HEK293 (cell line): ENCODE data around the gene UPK1A.

Experiments
- EGR2 ChIP-seq: fragments of 450-650 bp; formaldehyde crosslinking; IDR thresholded peaks from 2 replicates; pipeline ENCODE4 v1.5.1; 2016; ENCODE audit warnings: low read depth, missing biosample characterization, missing genetic modification characterization
- FEZF1 ChIP-seq: fragments of 450-650 bp; formaldehyde crosslinking; IDR thresholded peaks from 2 replicates; pipeline ENCODE4 v1.5.1; 2016; ENCODE audit warnings: missing biosample characterization, missing genetic modification characterization
- HOXC10 ChIP-seq: sonication (generic); formaldehyde crosslinking; IDR thresholded peaks from 2 replicates; pipeline ENCODE4 v1.8.1; 2023; ENCODE audit warnings: mild to moderate bottlenecking, missing genetic modification reagents
- KLF10 ChIP-seq: fragments of 450-650 bp; IDR thresholded peaks from 2 replicates; pipeline ENCODE4 v1.5.1; 2018; ENCODE audit warnings: missing biosample characterization, mild to moderate bottlenecking, missing genetic modification characterization
- KLF8 ChIP-seq: fragments of 450-650 bp; formaldehyde crosslinking; IDR thresholded peaks from 2 replicates; pipeline ENCODE4 v1.5.1; 2016; ENCODE audit warnings: missing biosample characterization, missing genetic modification characterization
- RBAK ChIP-seq: fragments of 450-650 bp; formaldehyde crosslinking; IDR thresholded peaks from 2 replicates; pipeline ENCODE4 v1.5.1; 2016; ENCODE audit warnings: missing biosample characterization, missing genetic modification characterization
- SALL2 ChIP-seq: fragments of 450-650 bp; formaldehyde crosslinking; IDR thresholded peaks from 2 replicates; pipeline ENCODE4 v1.5.0; 2017; ENCODE audit warnings: missing biosample characterization, mild to moderate bottlenecking, missing genetic modification characterization, borderline replicate concordance
- SCRT2 ChIP-seq: fragments of 450-650 bp; formaldehyde crosslinking; IDR thresholded peaks from 2 replicates; pipeline ENCODE4 v1.5.1; 2016; ENCODE audit warnings: missing biosample characterization, missing genetic modification characterization
- SP2 ChIP-seq: fragments of 450-650 bp; formaldehyde crosslinking; IDR thresholded peaks from 2 replicates; pipeline ENCODE4 v1.5.1; 2016; ENCODE audit warnings: missing biosample characterization, missing genetic modification characterization
- TCF7L2 ChIP-seq: IDR thresholded peaks from 2 replicates; pipeline ENCODE4 v1.6.1; 2011; ENCODE audit warnings: low read depth, mild to moderate bottlenecking, inconsistent platforms, low read length, moderate library complexity, borderline replicate concordance
- ZNF112 ChIP-seq: fragments of 450-650 bp; formaldehyde crosslinking; IDR thresholded peaks from 2 replicates; pipeline ENCODE4 v1.5.0; 2017; ENCODE audit warnings: missing biosample characterization, missing genetic modification characterization
- ZNF140 ChIP-seq: fragments of 450-650 bp; formaldehyde crosslinking; IDR thresholded peaks from 2 replicates; pipeline ENCODE4 v1.5.1; 2016; ENCODE audit warnings: missing biosample characterization, missing genetic modification characterization
- ZNF175 ChIP-seq: fragments of 450-650 bp; formaldehyde crosslinking; IDR thresholded peaks from 2 replicates; pipeline ENCODE4 v1.5.1; 2016; ENCODE audit warnings: missing biosample characterization, missing genetic modification characterization
- ZNF221 ChIP-seq: fragments of 450-650 bp; formaldehyde crosslinking; IDR thresholded peaks from 2 replicates; pipeline ENCODE4 v1.5.1; 2017; ENCODE audit warnings: missing biosample characterization, missing genetic modification characterization, borderline replicate concordance
- ZNF239 ChIP-seq: fragments of 450-650 bp; formaldehyde crosslinking; IDR thresholded peaks from 2 replicates; pipeline ENCODE4 v1.5.1; 2016; ENCODE audit warnings: missing biosample characterization, missing genetic modification characterization
- ZNF292 ChIP-seq: fragments of 450-650 bp; formaldehyde crosslinking; IDR thresholded peaks from 2 replicates; pipeline ENCODE4 v1.5.1; 2016; ENCODE audit warnings: low read depth, missing biosample characterization, missing genetic modification characterization, borderline replicate concordance
- ZNF324 ChIP-seq: fragments of 450-650 bp; formaldehyde crosslinking; IDR thresholded peaks from 2 replicates; pipeline ENCODE4 v1.5.1; 2016; ENCODE audit warnings: missing biosample characterization, missing genetic modification characterization
- ZNF335 ChIP-seq: fragments of 450-650 bp; formaldehyde crosslinking; conservative IDR thresholded peaks from 2 replicates; pipeline ENCODE4 v1.5.1; 2016; ENCODE audit warnings: missing biosample characterization, missing genetic modification characterization
- ZNF366 ChIP-seq: fragments of 450-650 bp; formaldehyde crosslinking; conservative IDR thresholded peaks from 2 replicates; pipeline ENCODE4 v1.5.1; 2016; ENCODE audit warnings: missing biosample characterization, missing genetic modification characterization
- ZNF585B ChIP-seq: fragments of 450-650 bp; formaldehyde crosslinking; IDR thresholded peaks from 2 replicates; pipeline ENCODE4 v1.5.1; 2016; ENCODE audit warnings: missing biosample characterization, missing genetic modification characterization
- ZNF600 ChIP-seq: fragments of 450-650 bp; formaldehyde crosslinking; IDR thresholded peaks from 2 replicates; pipeline ENCODE4 v1.5.1; 2016; ENCODE audit warnings: missing biosample characterization, missing genetic modification characterization
- ZNF623 ChIP-seq: fragments of 450-650 bp; formaldehyde crosslinking; IDR thresholded peaks from 2 replicates; pipeline ENCODE4 v1.5.1; 2016; ENCODE audit warnings: missing biosample characterization, missing genetic modification characterization
- ZNF660 ChIP-seq: fragments of 450-650 bp; IDR thresholded peaks from 2 replicates; pipeline ENCODE4 v1.5.1; 2018; ENCODE audit warnings: missing biosample characterization, mild to moderate bottlenecking, missing genetic modification characterization
- ZNF791 ChIP-seq: fragments of 450-650 bp; formaldehyde crosslinking; IDR thresholded peaks from 2 replicates; pipeline ENCODE4 v1.5.1; 2016; ENCODE audit warnings: missing biosample characterization, missing genetic modification characterization
- ZNF830 ChIP-seq: fragments of 450-650 bp; IDR thresholded peaks from 2 replicates; pipeline ENCODE4 v1.5.0; 2018; ENCODE audit warnings: missing biosample characterization, missing genetic modification characterization, low read depth, mild to moderate bottlenecking, moderate library complexity
- ZSCAN16 ChIP-seq: fragments of 450-650 bp; formaldehyde crosslinking; IDR thresholded peaks from 2 replicates; pipeline ENCODE4 v1.5.1; 2016; ENCODE audit warnings: missing biosample characterization, missing genetic modification characterization
- ZXDB ChIP-seq: fragments of 450-650 bp; formaldehyde crosslinking; IDR thresholded peaks from 2 replicates; pipeline ENCODE4 v1.5.1; 2016; ENCODE audit warnings: missing biosample characterization, missing genetic modification characterization
- TF ChIP-seq, protein P1 (sequence below): fragments of 450-650 bp; formaldehyde crosslinking; IDR thresholded peaks from 2 replicates; pipeline ENCODE4 v1.5.1; 2016; ENCODE audit warnings: missing biosample characterization, missing genetic modification characterization
- TF ChIP-seq, protein P2 (sequence below): fragments of 450-650 bp; formaldehyde crosslinking; IDR thresholded peaks from 2 replicates; pipeline ENCODE4 v1.5.1; 2016; ENCODE audit warnings: missing biosample characterization, missing genetic modification characterization
- TF ChIP-seq, protein P3 (sequence below): fragments of 450-650 bp; formaldehyde crosslinking; IDR thresholded peaks from 2 replicates; pipeline ENCODE4 v1.5.1; 2016; ENCODE audit warnings: missing biosample characterization, missing genetic modification characterization
- TF ChIP-seq, protein P4 (sequence below): fragments of 450-650 bp; formaldehyde crosslinking; IDR thresholded peaks from 2 replicates; pipeline ENCODE4 v1.5.1; 2016; ENCODE audit warnings: missing biosample characterization, missing genetic modification characterization, low read depth
- TF ChIP-seq, protein P5 (sequence below): fragments of 450-650 bp; IDR thresholded peaks from 2 replicates; pipeline ENCODE4 v1.5.1; 2018; ENCODE audit warnings: missing biosample characterization, missing genetic modification characterization

UPK1A gene

DNA sequence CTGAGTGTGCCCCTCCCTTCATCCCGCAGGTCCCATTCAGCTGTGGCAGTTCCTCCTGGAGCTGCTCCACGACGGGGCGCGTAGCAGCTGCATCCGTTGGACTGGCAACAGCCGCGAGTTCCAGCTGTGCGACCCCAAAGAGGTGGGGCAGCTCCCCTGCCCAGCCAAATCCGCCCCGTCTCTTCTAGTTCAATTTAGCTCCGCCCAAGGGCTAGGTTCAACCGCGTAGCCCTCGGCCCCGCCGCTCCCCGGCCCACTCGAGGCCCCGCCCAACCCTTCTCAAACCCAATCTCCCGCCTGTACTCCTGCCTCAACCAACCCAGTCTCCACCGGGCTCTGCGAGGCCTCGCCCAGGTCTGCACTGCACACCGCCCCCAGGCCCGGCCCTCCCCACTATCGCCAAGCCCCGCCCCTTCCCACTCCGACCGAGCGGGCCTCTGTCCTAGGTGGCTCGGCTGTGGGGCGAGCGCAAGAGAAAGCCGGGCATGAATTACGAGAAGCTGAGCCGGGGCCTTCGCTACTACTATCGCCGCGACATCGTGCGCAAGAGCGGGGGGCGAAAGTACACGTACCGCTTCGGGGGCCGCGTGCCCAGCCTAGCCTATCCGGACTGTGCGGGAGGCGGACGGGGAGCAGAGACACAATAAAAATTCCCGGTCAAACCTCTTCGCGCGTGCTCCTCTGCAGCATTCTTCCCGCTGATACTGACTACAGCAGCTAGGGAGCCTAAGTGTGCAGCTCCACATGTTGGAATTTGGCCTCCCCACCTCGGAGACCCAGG is 21.9 kb upstream of the UPK1A start (continued):
- peak; percentile 60; the same call in 1 of the 2 replicates for TF ChIP-seq SCRT2 (tag by site-specific recombination)
- TF ChIP-seq ZNF830 = no peak
- TF ChIP-seq ZNF324 (tag by site-specific recombination) = peak; percentile 47; the same call in 1 of the 2 replicates
- no peak; the same call in 1 of the 2 replicates for TF ChIP-seq ZNF366 (tag by site-specific recombination)
- TF ChIP-seq, protein P1, sequence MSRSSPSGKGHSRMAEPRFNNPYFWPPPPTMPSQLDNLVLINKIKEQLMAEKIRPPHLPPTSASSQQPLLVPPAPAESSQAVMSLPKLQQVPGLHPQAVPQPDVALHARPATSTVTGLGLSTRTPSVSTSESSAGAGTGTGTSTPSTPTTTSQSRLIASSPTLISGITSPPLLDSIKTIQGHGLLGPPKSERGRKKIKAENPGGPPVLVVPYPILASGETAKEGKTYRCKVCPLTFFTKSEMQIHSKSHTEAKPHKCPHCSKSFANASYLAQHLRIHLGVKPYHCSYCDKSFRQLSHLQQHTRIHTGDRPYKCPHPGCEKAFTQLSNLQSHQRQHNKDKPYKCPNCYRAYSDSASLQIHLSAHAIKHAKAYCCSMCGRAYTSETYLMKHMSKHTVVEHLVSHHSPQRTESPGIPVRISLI (tag by site-specific recombination) = no peak
- TF ChIP-seq TCF7L2 = no peak
- no peak for TF ChIP-seq ZNF112 (tag by site-specific recombination)
- TF ChIP-seq EGR2 (tag by site-specific recombination) = peak; percentile 57
- TF ChIP-seq HOXC10 (CRISPR knock-in tag) = no peak
- no peak for TF ChIP-seq ZNF239
- peak; percentile 100 for TF ChIP-seq SP2 (tag by site-specific recombination)
- no peak for TF ChIP-seq ZNF140 (tag by site-specific recombination)
- TF ChIP-seq ZNF221 (tag by site-specific recombination) = no peak
- peak; percentile 23 for TF ChIP-seq KLF10
- TF ChIP-seq, protein P2, sequence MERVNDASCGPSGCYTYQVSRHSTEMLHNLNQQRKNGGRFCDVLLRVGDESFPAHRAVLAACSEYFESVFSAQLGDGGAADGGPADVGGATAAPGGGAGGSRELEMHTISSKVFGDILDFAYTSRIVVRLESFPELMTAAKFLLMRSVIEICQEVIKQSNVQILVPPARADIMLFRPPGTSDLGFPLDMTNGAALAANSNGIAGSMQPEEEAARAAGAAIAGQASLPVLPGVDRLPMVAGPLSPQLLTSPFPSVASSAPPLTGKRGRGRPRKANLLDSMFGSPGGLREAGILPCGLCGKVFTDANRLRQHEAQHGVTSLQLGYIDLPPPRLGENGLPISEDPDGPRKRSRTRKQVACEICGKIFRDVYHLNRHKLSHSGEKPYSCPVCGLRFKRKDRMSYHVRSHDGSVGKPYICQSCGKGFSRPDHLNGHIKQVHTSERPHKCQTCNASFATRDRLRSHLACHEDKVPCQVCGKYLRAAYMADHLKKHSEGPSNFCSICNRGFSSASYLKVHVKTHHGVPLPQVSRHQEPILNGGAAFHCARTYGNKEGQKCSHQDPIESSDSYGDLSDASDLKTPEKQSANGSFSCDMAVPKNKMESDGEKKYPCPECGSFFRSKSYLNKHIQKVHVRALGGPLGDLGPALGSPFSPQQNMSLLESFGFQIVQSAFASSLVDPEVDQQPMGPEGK (tag by site-specific recombination) = peak; percentile 100
- no peak for TF ChIP-seq ZNF292
- TF ChIP-seq, protein P3, sequence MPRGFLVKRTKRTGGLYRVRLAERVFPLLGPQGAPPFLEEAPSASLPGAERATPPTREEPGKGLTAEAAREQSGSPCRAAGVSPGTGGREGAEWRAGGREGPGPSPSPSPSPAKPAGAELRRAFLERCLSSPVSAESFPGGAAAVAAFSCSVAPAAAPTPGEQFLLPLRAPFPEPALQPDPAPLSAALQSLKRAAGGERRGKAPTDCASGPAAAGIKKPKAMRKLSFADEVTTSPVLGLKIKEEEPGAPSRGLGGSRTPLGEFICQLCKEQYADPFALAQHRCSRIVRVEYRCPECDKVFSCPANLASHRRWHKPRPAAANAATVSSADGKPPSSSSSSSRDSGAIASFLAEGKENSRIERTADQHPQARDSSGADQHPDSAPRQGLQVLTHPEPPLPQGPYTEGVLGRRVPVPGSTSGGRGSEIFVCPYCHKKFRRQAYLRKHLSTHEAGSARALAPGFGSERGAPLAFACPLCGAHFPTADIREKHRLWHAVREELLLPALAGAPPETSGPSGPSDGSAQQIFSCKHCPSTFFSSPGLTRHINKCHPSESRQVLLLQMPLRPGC (tag by site-specific recombination) = peak; percentile 76; the same call in 1 of the 2 replicates
- no peak for TF ChIP-seq SALL2 (tag by site-specific recombination)
- no peak for TF ChIP-seq RBAK (tag by site-specific recombination)
- TF ChIP-seq ZNF791 = no peak
- TF ChIP-seq FEZF1 (tag by site-specific recombination) = no peak
- TF ChIP-seq ZSCAN16 (tag by site-specific recombination) = no peak
- TF ChIP-seq ZXDB (tag by site-specific recombination) = peak; percentile 42
- TF ChIP-seq ZNF623 (tag by site-specific recombination) = no peak
- no peak for TF ChIP-seq ZNF175 (tag by site-specific recombination)
- TF ChIP-seq ZNF660 (tag by site-specific recombination) = no peak; the same call in 1 of the 2 replicates
- no peak for TF ChIP-seq ZNF585B
- peak; percentile 98 for TF ChIP-seq ZNF600
- TF ChIP-seq, protein P4, sequence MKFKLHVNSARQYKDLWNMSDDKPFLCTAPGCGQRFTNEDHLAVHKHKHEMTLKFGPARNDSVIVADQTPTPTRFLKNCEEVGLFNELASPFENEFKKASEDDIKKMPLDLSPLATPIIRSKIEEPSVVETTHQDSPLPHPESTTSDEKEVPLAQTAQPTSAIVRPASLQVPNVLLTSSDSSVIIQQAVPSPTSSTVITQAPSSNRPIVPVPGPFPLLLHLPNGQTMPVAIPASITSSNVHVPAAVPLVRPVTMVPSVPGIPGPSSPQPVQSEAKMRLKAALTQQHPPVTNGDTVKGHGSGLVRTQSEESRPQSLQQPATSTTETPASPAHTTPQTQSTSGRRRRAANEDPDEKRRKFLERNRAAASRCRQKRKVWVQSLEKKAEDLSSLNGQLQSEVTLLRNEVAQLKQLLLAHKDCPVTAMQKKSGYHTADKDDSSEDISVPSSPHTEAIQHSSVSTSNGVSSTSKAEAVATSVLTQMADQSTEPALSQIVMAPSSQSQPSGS = no peak
- TF ChIP-seq KLF8 (tag by site-specific recombination) = peak; percentile 98
- TF ChIP-seq ZNF335 = peak; percentile 93
- TF ChIP-seq, protein P5, sequence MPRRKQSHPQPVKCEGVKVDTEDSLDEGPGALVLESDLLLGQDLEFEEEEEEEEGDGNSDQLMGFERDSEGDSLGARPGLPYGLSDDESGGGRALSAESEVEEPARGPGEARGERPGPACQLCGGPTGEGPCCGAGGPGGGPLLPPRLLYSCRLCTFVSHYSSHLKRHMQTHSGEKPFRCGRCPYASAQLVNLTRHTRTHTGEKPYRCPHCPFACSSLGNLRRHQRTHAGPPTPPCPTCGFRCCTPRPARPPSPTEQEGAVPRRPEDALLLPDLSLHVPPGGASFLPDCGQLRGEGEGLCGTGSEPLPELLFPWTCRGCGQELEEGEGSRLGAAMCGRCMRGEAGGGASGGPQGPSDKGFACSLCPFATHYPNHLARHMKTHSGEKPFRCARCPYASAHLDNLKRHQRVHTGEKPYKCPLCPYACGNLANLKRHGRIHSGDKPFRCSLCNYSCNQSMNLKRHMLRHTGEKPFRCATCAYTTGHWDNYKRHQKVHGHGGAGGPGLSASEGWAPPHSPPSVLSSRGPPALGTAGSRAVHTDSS (tag by site-specific recombination) = no peak
